ENCODE results near the gene POU4F3. TPM values are rescaled to one million over a fixed set of nuclear protein-coding genes. Genes with fewer than 3 reads are reported as not detected.

Gene POU4F3
- polyA plus RNA-seq, 3 donors: 0.05 TPM; not detected in 2

- peaks cover 96 to 100% (median 99%) of the 10 kb centered on the region in 3 donors for H3K27me3 Mint-ChIP-seq (ENCODE audit: low read depth in 3 of 3)
- peak overlapping the region in 1 of 2 donors; percentile 92 for H3K4me3 Mint-ChIP-seq
- intact Hi-C loops (cut with micrococcal nuclease): no loop called here
- peak overlapping the region in 1 of 7 donors; percentile 46 for H3K27ac Mint-ChIP-seq
- peaks cover 5 to 68% of the 10 kb centered on the region in 2 donors for H3K9me3 ChIP-seq (replicated peaks in 1 of 2; ENCODE audit: control insufficient read depth in 1 of 2, insufficient read depth in 1 of 2, low read length in 2 of 2)
- peaks cover 15 to 18% of the 10 kb centered on the region in 2 donors for H3K4me1 ChIP-seq (ENCODE audit: control insufficient read depth in 1 of 2, insufficient read depth in 2 of 2, low read length in 2 of 2)
- DNase-seq: no peak
- H3K9ac ChIP-seq (ENCODE audit: insufficient read depth, low read length, poor library complexity, severe bottlenecking): no peak overlapping the region
- peaks cover 22% of the 10 kb centered on the region for H3K4me1 Mint-ChIP-seq
- no peak overlapping the region for H3K27ac ChIP-seq (ENCODE audit: low read depth in 1 of 2, low read length in 2 of 2)
- TF ChIP-seq CTCF (IDR thresholded peaks at IDR 0.05): no peak
- peaks cover 87 to 97% of the 10 kb centered on the region in 2 donors for H3K27me3 ChIP-seq (ENCODE audit: control insufficient read depth in 2 of 2, insufficient read depth in 2 of 2, low read length in 2 of 2)
- H4K20me1 ChIP-seq (ENCODE audit: insufficient read depth, low read length): no peaks in the 10 kb centered on the region
- peaks cover 3 to 11% of the 10 kb centered on the region in 2 donors for H3K36me3 Mint-ChIP-seq
- H2AFZ ChIP-seq (ENCODE audit: insufficient read depth, low read depth, low read length, poor library complexity, severe bottlenecking): no peak overlapping the region
- no peaks in the 10 kb centered on the region for H3K36me3 ChIP-seq (replicated peaks in 1 of 2; ENCODE audit: control insufficient read depth in 1 of 2, insufficient read depth in 2 of 2, low read length in 2 of 2)
- 4% methylated on average over 39 of the region's 46 CpGs for WGBS (ENCODE audit: insufficient coverage)
- H3K79me2 ChIP-seq (ENCODE audit: insufficient read depth, low read length): no peaks in the 10 kb centered on the region
- H3K4me3 ChIP-seq (replicated peaks in 1 of 3; ENCODE audit: low read depth in 2 of 3, low read length in 3 of 3): no peak overlapping the region
- peaks cover 2 to 47% (median 19%) of the 10 kb centered on the region in 7 donors for H3K9me3 Mint-ChIP-seq
- no peak overlapping the region for H3K4me2 ChIP-seq (replicated peaks; ENCODE audit: extremely low read depth, low read length, poor library complexity, severe bottlenecking)
Measured at GRCh38 chr5:146342882-146343865, 4.5 kb downstream of the POU4F3 start.

GRCh38 chr5:146344155-146345118 lies 5.8 kb downstream of the POU4F3 start:
- H3K4me3 ChIP-seq (replicated peaks in 1 of 3; ENCODE audit: low read depth in 2 of 3, low read length in 3 of 3): peak overlapping the region; percentile 18 to 78 (median 25)
- intact Hi-C loops (cut with micrococcal nuclease): no loop called here
- peak overlapping the region; percentile 61 for H2AFZ ChIP-seq (ENCODE audit: insufficient read depth, low read depth, low read length, poor library complexity, severe bottlenecking)
- peaks cover 5 to 56% of the 10 kb centered on the region in 2 donors for H3K9me3 ChIP-seq (replicated peaks in 1 of 2; ENCODE audit: control insufficient read depth in 1 of 2, insufficient read depth in 1 of 2, low read length in 2 of 2)
- Mint-ChIP-seq H3K4me3 (peak overlapping the region; percentile 76 to 92), H3K27ac (no peak overlapping the region), H3K9me3 (peaks cover 2 to 43% (median 18%) of the 10 kb centered on the region in 7 donors), H3K4me1 (peaks cover 22% of the 10 kb centered on the region), H3K27me3 (ENCODE audit: low read depth in 3 of 3) (peaks cover 87 to 99% (median 93%) of the 10 kb centered on the region in 3 donors), H3K36me3 (peaks cover 3 to 9% of the 10 kb centered on the region in 2 donors)
- peaks cover 15 to 18% of the 10 kb centered on the region in 2 donors for H3K4me1 ChIP-seq (ENCODE audit: control insufficient read depth in 1 of 2, insufficient read depth in 2 of 2, low read length in 2 of 2)
- no peak overlapping the region for H3K9ac ChIP-seq (ENCODE audit: insufficient read depth, low read length, poor library complexity, severe bottlenecking)
- peaks cover 89 to 95% of the 10 kb centered on the region in 2 donors for H3K27me3 ChIP-seq (ENCODE audit: control insufficient read depth in 2 of 2, insufficient read depth in 2 of 2, low read length in 2 of 2)
- DNase-seq: no peak
- H3K79me2 ChIP-seq (ENCODE audit: insufficient read depth, low read length): no peaks in the 10 kb centered on the region
- H3K36me3 ChIP-seq (replicated peaks in 1 of 2; ENCODE audit: control insufficient read depth in 1 of 2, insufficient read depth in 2 of 2, low read length in 2 of 2): no peaks in the 10 kb centered on the region
- no peaks in the 10 kb centered on the region for H4K20me1 ChIP-seq (ENCODE audit: insufficient read depth, low read length)
- TF ChIP-seq CTCF (IDR thresholded peaks at IDR 0.05): no peak
- 8% methylated on average over 21 of the region's 31 CpGs for WGBS (ENCODE audit: insufficient coverage)
- no peak overlapping the region for H3K27ac ChIP-seq (ENCODE audit: low read depth in 1 of 2, low read length in 2 of 2)
- H3K4me2 ChIP-seq (replicated peaks; ENCODE audit: extremely low read depth, low read length, poor library complexity, severe bottlenecking): peak overlapping the region; percentile 74
